Right lobe of liver (tissue), 4 donors: ENCODE data around the gene SLC25A36.

Experiments
- CTCF ChIP-seq, 4 donors: fragments of 200-600 bp in 3 of 4; fragments of 450-650 bp in 1 of 4; IDR thresholded peaks; one replicate each; pipeline versions ENCODE4 v1.5.1 to v1.8.0; 2016 to 2022; ENCODE audit warnings: antibody characterized with exemption in 4 of 4, mild to moderate bottlenecking in 2 of 4
- POLR2A ChIP-seq: fragments of 450-650 bp; IDR thresholded peaks from one replicate; pipeline ENCODE4 v1.6.1; 2017; ENCODE audit warnings: antibody characterized with exemption, mild to moderate bottlenecking
- donor health status: DM: no; HTN: no; CAD: no.
- donor health status: DM: no; HTN: no; CAD: no.
- donor health status: DM: no; HTN: yes; CAD: no.

DNA sequence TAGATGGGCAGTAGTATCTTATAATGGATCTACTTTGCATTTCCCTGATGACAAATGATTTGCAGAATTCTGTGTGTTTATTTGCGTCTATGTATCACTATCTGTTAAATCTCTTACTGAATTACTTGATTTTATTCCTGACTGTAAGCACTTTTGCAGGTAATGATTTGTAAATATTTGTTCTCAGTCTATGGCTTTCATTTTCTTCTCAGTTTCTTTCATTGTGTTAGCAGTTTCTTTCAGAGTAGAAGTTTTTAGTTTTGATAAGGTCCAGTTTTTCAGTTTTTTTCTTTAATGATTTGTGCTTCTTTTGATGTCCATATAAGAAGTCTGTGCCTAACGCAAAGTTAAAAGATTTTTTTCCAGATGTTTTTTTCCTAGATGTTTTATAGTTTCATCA lies 12.9 kb downstream of the SLC25A36 start:
- TF ChIP-seq CTCF (IDR thresholded peaks at IDR 0.05): no peak
- no peak for TF ChIP-seq POLR2A
